Kidney glomerular epithelial cell (primary cell): ENCODE data around the gene ALG6.
A peak's percentile ranks its signal among the peaks of the same experiment; 100 is the strongest.
"Not testable (repeated sequence)": the region's sequence is repeated elsewhere in the genome, so short reads cannot be mapped to it uniquely, and the experiment has no call there.

Source experiments
- DNase-seq: peaks from one replicate; lab custom pipeline; 2025; lab: John Stamatoyannopoulos, UW

Gene ALG6

GRCh38 chr1:63414691-63415365 lies 47.4 kb downstream of the ALG6 start:
- no peak for DNase-seq

- DNase-seq = no peak
Measured at GRCh38 chr1:63418101-63418500, 50.7 kb downstream of the ALG6 start.

- not testable (repeated sequence) for DNase-seq
Measured at GRCh38 chr1:63420746-63421145, 53.3 kb downstream of the ALG6 start.

GRCh38 chr1:63423649-63424048 lies 56.2 kb downstream of the ALG6 start:
- no peak for DNase-seq

- DNase-seq = no peak
Measured at GRCh38 chr1:63428815-63429214, 61.4 kb downstream of the ALG6 start.

GRCh38 chr1:63429281-63429680 lies 61.9 kb downstream of the ALG6 start:
- DNase-seq = no peak

- no peak for DNase-seq
Measured at GRCh38 chr1:63435161-63435560, 67.7 kb downstream of the ALG6 start.

- DNase-seq = no peak
Measured at GRCh38 chr1:63442141-63442475, 74.7 kb downstream of the ALG6 start.

- no peak for DNase-seq
Measured at GRCh38 chr1:63448731-63449246, 81.4 kb downstream of the ALG6 start.

- no peak for DNase-seq
Measured at GRCh38 chr1:63450416-63450815, 83.0 kb downstream of the ALG6 start.

GRCh38 chr1:63453232-63453631 lies 85.8 kb downstream of the ALG6 start:
- DNase-seq = no peak

GRCh38 chr1:63454269-63454668 lies 86.8 kb downstream of the ALG6 start:
- DNase-seq = peak; percentile 20

GRCh38 chr1:63458750-63459149 lies 91.3 kb downstream of the ALG6 start:
- DNase-seq = no peak

- DNase-seq = no peak
Measured at GRCh38 chr1:63461661-63462230, 94.3 kb downstream of the ALG6 start.

- DNase-seq = no peak
Measured at GRCh38 chr1:63463248-63463647, 95.8 kb downstream of the ALG6 start.

- no peak for DNase-seq
Measured at GRCh38 chr1:63466181-63466580, 98.8 kb downstream of the ALG6 start.

- DNase-seq = no peak
Measured at GRCh38 chr1:63466759-63467158, 99.3 kb downstream of the ALG6 start.

- not testable (repeated sequence) for DNase-seq
Measured at GRCh38 chr1:63468683-63469082, 101.3 kb downstream of the ALG6 start.

- no peak for DNase-seq
Measured at GRCh38 chr1:63475761-63476160, 108.3 kb downstream of the ALG6 start.

GRCh38 chr1:63480057-63480456 lies 112.6 kb downstream of the ALG6 start:
- no peak for DNase-seq

GRCh38 chr1:63486629-63487028 lies 119.2 kb downstream of the ALG6 start:
- no peak for DNase-seq

GRCh38 chr1:63487336-63488065 lies 120.1 kb downstream of the ALG6 start:
- peak; percentile 49 for DNase-seq
